Measurements from ENCODE around the gene ZDHHC11B. TPM values are rescaled to one million over a fixed set of nuclear protein-coding genes. Genes with fewer than 3 reads are reported as not detected.
"Not testable (repeated sequence)": the region's sequence is repeated elsewhere in the genome, so short reads cannot be mapped to it uniquely, and the experiment has no call there.

The ZDHHC11B gene
- total RNA-seq, 1 donor from 2014 or later, result 2.7 TPM

DNA sequence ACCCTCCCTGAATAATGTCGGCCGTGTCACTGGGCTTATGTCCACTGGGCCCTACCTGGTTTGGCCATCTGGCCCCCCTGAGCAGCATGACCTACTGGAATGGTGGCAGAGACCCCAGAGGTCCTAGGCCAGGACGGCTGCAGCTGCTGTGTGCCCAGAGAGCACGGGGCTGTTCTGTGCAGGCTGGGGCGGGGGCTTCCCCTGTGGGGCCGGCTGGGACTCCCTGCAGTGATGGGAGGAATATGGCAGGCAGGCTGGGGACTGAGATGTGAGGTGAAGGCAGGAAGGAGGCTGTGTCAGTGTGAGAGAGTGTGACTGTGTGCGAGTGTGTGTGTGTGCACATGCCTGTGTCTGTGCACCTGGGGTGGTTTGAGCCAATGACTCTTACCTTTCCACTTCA is 55.3 kb downstream of the ZDHHC11B start:
- H3K27ac ChIP-seq; intact Hi-C loops (cut with DNase I); H3K4me3 ChIP-seq; H3K27me3 ChIP-seq; H3K36me3 ChIP-seq; DNase-seq (ENCODE audit: extremely low spot score in 2 of 2); H3K9me3 ChIP-seq; H3K4me1 ChIP-seq: not testable (repeated sequence)

DNA sequence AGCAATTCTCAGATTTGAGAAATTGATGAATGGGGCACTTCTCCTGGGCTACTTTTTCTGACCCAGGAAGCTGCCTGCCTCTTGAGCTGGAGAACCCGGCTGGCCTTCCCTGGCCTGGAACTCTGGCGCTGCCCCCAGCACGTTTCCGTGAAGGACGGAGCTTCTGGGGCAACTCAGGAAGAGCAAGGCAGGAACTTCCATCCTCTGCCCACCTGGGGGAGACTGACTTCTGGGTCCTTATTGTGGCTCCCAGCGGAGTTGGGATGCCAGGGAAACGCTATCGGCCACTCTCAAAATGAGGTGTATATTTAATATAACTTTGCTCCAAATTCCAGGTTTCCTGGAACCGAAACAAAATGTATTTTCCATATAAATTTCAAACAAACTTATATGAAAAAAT is 57.4 kb downstream of the ZDHHC11B start:
- DNase-seq (ENCODE audit: extremely low spot score in 2 of 2); H3K4me1 ChIP-seq; H3K4me3 ChIP-seq; intact Hi-C loops (cut with DNase I); H3K9me3 ChIP-seq; H3K27ac ChIP-seq; H3K36me3 ChIP-seq; H3K27me3 ChIP-seq: not testable (repeated sequence)

DNA sequence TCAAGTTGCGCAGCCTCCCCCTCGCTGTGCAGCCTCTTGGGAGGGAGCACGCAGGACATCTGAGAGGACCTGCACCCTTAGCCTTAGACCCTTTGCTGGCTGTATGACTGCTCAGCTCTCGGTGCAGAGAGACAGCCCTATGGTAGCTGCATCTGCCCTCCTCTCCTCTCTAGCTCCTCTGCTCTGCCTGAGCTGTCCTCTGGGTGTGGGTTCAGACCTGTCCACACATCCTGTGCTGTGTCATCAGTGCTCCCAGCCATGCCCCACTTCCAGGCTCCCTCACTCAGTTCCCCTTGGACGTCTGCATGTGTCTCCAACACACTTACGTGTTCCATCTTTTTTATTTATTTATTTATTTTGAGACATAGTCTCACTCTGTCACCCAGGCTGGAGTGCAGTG is 60.7 kb downstream of the ZDHHC11B start:
- H3K4me1 ChIP-seq; DNase-seq (ENCODE audit: extremely low spot score in 2 of 2); H3K27ac ChIP-seq; intact Hi-C loops (cut with DNase I); H3K4me3 ChIP-seq; H3K9me3 ChIP-seq; H3K36me3 ChIP-seq; H3K27me3 ChIP-seq: not testable (repeated sequence)

DNA sequence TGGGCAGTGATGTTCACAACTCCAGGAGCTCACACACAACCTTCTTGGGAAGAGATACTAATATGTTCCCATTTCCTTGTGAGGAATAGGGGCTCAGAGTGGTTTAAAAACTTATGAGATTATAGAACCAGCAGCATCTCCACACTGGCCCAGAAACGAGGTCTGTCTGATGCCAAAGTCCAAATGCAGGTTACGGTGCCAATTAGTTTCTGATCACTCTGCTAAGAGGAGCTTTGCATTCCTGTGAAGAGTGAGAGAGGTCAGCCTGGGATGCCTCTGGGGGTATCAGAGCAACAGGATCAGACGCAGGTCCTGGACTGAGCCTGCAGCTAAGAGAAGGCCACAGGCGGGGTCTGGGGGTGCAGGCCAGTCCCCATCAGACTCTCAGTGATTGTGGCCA is 61.2 kb downstream of the ZDHHC11B start:
- H3K4me1 ChIP-seq; H3K9me3 ChIP-seq; H3K4me3 ChIP-seq; H3K27ac ChIP-seq; intact Hi-C loops (cut with DNase I); H3K36me3 ChIP-seq; H3K27me3 ChIP-seq; DNase-seq (ENCODE audit: extremely low spot score in 2 of 2): not testable (repeated sequence)

- H3K36me3 ChIP-seq, H3K9me3 ChIP-seq: not testable (repeated sequence)
Measured at GRCh38 chr5:719379-719778, 65.2 kb downstream of the ZDHHC11B start.

GRCh38 chr5:717143-717542 is 67.4 kb downstream of the ZDHHC11B start:
- peaks cover 8% of the 10 kb centered on the region for H3K9me3 ChIP-seq
- intact Hi-C loops (cut with DNase I), result no loop called here
- H3K4me3 ChIP-seq, result no peak overlapping the region
- no peak for DNase-seq (ENCODE audit: extremely low spot score in 2 of 2)
- no peaks in the 10 kb centered on the region for H3K36me3 ChIP-seq
- no peaks in the 10 kb centered on the region for H3K4me1 ChIP-seq
- no peaks in the 10 kb centered on the region for H3K27me3 ChIP-seq
- H3K27ac ChIP-seq, result no peak overlapping the region
- no peak for TF ChIP-seq CTCF (IDR thresholded peaks at IDR 0.05)
- TF ChIP-seq POLR2AphosphoS5 (IDR thresholded peaks at IDR 0.05; ENCODE audit: insufficient read depth in 1 of 2, low read depth in 1 of 2), result no peak
- no peak for TF ChIP-seq POLR2A (IDR thresholded peaks at IDR 0.05)

More at GRCh38 chr5:719379-719778, 65.2 kb downstream of the ZDHHC11B start:
- DNase-seq (ENCODE audit: extremely low spot score in 2 of 2); H3K4me3 ChIP-seq; H3K27me3 ChIP-seq; H3K4me1 ChIP-seq; intact Hi-C loops (cut with DNase I); H3K27ac ChIP-seq: not testable (repeated sequence)

DNA sequence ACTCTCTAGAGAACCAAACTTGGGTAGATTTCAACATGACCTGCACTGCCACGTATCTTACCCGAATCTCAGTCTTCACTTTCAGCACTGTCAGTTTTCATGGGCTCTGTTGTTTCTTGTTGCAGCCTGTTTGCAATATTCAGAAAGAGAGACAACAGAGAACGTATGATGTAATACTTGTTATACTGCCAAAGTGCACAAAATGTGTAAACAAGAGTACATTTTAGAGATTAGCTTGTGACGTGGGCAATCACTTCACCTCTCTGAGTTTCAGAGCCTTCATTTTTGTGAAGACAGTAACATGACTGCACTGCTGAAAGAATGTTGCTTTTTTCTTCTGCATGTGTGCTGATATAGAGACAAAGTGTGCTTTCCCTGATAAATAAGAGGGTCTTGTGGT is 67.8 kb downstream of the ZDHHC11B start:
- intact Hi-C loops (cut with DNase I); H3K4me1 ChIP-seq; H3K27me3 ChIP-seq; DNase-seq (ENCODE audit: extremely low spot score in 2 of 2); H3K36me3 ChIP-seq; H3K9me3 ChIP-seq; H3K27ac ChIP-seq; H3K4me3 ChIP-seq: not testable (repeated sequence)

DNA sequence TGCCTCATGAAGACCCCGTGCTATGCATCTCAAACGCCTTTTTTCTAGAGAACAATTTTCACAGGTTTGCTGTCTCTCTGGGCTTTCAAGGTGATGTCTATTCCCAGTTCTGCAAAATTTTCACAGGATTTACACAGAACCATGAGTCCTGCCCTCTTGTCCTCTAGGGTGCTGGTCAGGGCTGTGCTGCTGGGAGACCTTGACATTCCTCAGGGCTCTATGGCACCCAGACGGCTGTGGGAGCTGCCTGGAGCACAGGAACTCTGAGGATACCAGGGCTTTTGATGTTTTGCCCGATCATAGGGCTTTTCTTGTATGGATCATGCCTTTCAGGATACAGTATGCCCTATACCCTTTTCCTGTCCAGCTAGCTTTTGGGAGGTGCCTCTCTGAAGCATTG is 68.9 kb downstream of the ZDHHC11B start:
- H3K9me3 ChIP-seq; H3K4me3 ChIP-seq; intact Hi-C loops (cut with DNase I); DNase-seq (ENCODE audit: extremely low spot score in 2 of 2); H3K27ac ChIP-seq; H3K4me1 ChIP-seq; H3K36me3 ChIP-seq; H3K27me3 ChIP-seq: not testable (repeated sequence)

DNA sequence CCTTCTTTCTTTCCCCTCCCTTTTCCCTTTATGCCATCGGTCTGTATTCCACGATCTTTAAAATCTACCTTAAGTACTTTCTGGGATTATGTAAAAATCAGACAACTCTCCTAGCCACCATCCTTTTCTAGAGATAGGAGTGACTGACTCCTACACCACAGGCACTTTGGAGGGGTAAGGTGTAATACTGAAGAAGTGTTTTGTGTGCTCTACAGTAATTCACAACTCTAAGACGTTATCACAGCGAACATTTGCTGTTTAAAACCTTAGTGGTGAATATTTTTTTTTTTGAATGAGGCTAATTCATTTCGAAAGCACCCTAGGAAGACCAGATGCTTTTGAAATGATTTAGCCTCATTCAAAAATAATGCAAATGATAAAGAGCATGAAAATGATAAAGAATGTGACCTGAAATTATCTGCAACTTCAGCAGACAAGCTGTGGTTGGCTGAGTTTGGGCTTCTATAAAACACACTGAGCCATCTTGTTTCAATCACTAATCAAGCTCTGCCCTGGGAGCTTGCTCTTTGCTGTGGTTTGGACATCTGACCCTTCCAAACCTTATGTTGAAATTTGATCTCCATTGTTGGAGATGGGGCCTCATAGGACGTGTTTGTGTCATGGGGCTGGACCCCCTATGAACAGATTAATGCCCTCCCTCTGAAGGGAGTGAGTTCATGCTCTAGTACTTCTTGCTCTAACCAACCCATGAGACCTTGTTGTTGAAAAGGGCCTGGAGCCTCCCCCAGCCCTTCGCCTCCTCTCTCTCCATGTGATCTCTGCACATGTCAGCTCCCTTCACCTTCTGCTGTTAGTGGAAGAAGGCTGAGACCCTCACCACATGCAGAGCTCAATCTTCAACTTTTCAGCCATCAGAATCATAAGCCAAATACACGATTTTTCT is 70.1 kb downstream of the ZDHHC11B start:
- not testable (repeated sequence) for H3K27ac ChIP-seq

GRCh38 chr5:713686-714085 is 70.8 kb downstream of the ZDHHC11B start:
- H3K9me3 ChIP-seq; H3K27ac ChIP-seq; H3K36me3 ChIP-seq; intact Hi-C loops (cut with DNase I); H3K4me1 ChIP-seq; DNase-seq (ENCODE audit: extremely low spot score in 2 of 2); H3K4me3 ChIP-seq; H3K27me3 ChIP-seq: not testable (repeated sequence)

More for the DNA sequence above, 70.1 kb downstream of the ZDHHC11B start:
- intact Hi-C loops (cut with DNase I); H3K36me3 ChIP-seq; H3K4me3 ChIP-seq; DNase-seq (ENCODE audit: extremely low spot score in 2 of 2); H3K4me1 ChIP-seq; H3K9me3 ChIP-seq; H3K27me3 ChIP-seq: not testable (repeated sequence)

GRCh38 chr5:708848-709517 is 75.5 kb downstream of the ZDHHC11B start:
- not testable (repeated sequence) for H3K27me3 ChIP-seq; H3K27ac ChIP-seq; H3K36me3 ChIP-seq; DNase-seq (ENCODE audit: extremely low spot score in 2 of 2); H3K4me3 ChIP-seq; H3K9me3 ChIP-seq; H3K4me1 ChIP-seq
- intact Hi-C loops (cut with DNase I), result loop anchor here (2.0 kb wide), 1 partner anchor 40 kb away; no protein-coding TSS in a partner anchor

DNA sequence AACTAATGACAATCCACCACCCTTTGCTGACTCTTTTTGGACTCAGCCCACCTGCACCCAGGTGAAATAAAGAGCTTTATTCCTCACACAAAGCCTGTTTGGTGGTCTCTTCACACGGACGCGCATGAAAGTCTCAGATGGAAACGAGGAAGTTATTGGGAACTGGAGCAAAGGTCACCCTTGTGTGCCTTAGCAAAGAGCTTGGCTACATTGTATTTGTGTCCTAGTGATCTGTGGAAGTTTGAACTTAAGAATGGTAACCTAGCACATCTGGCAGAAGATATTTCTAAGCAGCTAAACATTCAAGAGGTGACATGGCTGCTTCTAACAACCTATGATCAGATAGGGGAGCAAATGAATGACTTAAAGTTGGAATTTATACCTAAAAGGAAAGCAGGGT is 76.2 kb downstream of the ZDHHC11B start:
- H3K27ac ChIP-seq; H3K9me3 ChIP-seq; H3K4me1 ChIP-seq; DNase-seq (ENCODE audit: extremely low spot score in 2 of 2); H3K27me3 ChIP-seq; H3K36me3 ChIP-seq; H3K4me3 ChIP-seq: not testable (repeated sequence)
- intact Hi-C loops (cut with DNase I), result loop anchor here (2.0 kb wide), 1 partner anchor 40 kb away; no protein-coding TSS in a partner anchor
